Prostate gland (tissue), 2 donors: ENCODE results near the gene RUBCN.
"Not testable (repeated sequence)": the region's sequence is repeated elsewhere in the genome, so short reads cannot be mapped to it uniquely, and the experiment has no call there.

Experiments used
- POLR2A ChIP-seq: fragments of 450-650 bp; IDR thresholded peaks from one replicate; pipeline ENCODE4 v1.6.1; 2016; ENCODE audit warnings: antibody characterized with exemption, mild to moderate bottlenecking
- POLR2AphosphoS5 ChIP-seq: sonication (generic); formaldehyde crosslinking; IDR thresholded peaks from one replicate; pipeline ENCODE4 v1.6.1; 2017; ENCODE audit warnings: antibody characterized with exemption
- TF ChIP-seq, protein P1 (sequence below), 4 experiments: fragments of 200-600 bp in 2 of 4; fragments of 450-650 bp in 2 of 4; sonication (generic) in 2 of 4; IDR thresholded peaks; 1 replicate in 3 of 4; 2 replicates in 1 of 4; pipeline ENCODE4 v1.5.1; 2016 to 2019; ENCODE audit warnings: antibody characterized with exemption in 4 of 4, mild to moderate bottlenecking in 2 of 4, moderate library complexity in 2 of 4

DNA sequence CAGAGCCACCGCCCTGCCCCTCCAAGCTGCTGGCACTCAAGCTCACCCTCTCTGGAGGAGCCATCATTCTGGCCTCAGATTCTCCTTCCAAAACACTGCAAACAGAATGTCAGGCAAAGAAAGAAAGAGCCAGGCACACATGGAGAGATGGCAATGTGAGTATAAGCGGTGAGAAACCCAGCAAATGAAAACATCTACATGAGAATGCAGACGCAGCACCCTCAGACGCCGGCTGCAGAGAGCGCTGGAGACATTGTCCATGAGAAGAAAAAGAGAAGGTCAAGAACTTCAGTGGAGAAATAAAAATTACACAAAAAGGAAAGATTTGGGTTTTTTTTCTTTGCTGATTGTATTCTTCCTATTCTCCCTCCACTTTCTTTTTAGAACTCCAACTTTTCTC, 74.4 kb downstream of the RUBCN start:
- TF ChIP-seq, protein P1, sequence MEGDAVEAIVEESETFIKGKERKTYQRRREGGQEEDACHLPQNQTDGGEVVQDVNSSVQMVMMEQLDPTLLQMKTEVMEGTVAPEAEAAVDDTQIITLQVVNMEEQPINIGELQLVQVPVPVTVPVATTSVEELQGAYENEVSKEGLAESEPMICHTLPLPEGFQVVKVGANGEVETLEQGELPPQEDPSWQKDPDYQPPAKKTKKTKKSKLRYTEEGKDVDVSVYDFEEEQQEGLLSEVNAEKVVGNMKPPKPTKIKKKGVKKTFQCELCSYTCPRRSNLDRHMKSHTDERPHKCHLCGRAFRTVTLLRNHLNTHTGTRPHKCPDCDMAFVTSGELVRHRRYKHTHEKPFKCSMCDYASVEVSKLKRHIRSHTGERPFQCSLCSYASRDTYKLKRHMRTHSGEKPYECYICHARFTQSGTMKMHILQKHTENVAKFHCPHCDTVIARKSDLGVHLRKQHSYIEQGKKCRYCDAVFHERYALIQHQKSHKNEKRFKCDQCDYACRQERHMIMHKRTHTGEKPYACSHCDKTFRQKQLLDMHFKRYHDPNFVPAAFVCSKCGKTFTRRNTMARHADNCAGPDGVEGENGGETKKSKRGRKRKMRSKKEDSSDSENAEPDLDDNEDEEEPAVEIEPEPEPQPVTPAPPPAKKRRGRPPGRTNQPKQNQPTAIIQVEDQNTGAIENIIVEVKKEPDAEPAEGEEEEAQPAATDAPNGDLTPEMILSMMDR (IDR thresholded peaks at IDR 0.05): not testable (repeated sequence)
- TF ChIP-seq POLR2A, POLR2AphosphoS5: not testable (repeated sequence)
